IPS-NIHi7 (cell line): ENCODE data around the gene SLC19A1.

Experiments
- DNase-seq: peaks from one replicate; pipeline ENCODE4 v3.0.0; 2012; ENCODE audit warnings: mixed read lengths; ENCODE audit errors: extremely low spot score

SLC19A1 gene

GRCh38 chr21:45542242-45542666 is at the start of gene SLC19A1:
Gene SLC19A1, minus strand, starts transcription at chr21:45542440. Its CDS starts 4,481 bp downstream, at chr21:45537959.
- DNase-seq = peak; percentile 92

GRCh38 chr21:45591619-45592207 is 49.5 kb upstream of the SLC19A1 start:
- no peak for DNase-seq

GRCh38 chr21:45590726-45591618 is 48.7 kb upstream of the SLC19A1 start:
- peak; percentile 42 for DNase-seq

- DNase-seq = peak; percentile 97
These were observed 48.0 kb upstream of the SLC19A1 start for GRCh38 chr21:45590246-45590725.

GRCh38 chr21:45589686-45590245 is 47.5 kb upstream of the SLC19A1 start:
- no peak for DNase-seq

GRCh38 chr21:45588871-45589491 is 46.7 kb upstream of the SLC19A1 start:
- no peak for DNase-seq

GRCh38 chr21:45588086-45588825 is 46.0 kb upstream of the SLC19A1 start:
- no peak for DNase-seq

- no peak for DNase-seq
These were observed 44.1 kb upstream of the SLC19A1 start for GRCh38 chr21:45586289-45586858.

- DNase-seq = no peak
These were observed 42.5 kb upstream of the SLC19A1 start for GRCh38 chr21:45584786-45585185.

- no peak for DNase-seq
These were observed 41.7 kb upstream of the SLC19A1 start for GRCh38 chr21:45583831-45584509.

GRCh38 chr21:45582128-45582527 is 39.9 kb upstream of the SLC19A1 start:
- no peak for DNase-seq

GRCh38 chr21:45581322-45581712 is 39.1 kb upstream of the SLC19A1 start:
- DNase-seq = no peak

- peak; percentile 42 for DNase-seq
These were observed 38.5 kb upstream of the SLC19A1 start for GRCh38 chr21:45580576-45581321.

GRCh38 chr21:45580181-45580575 is 37.9 kb upstream of the SLC19A1 start:
- no peak for DNase-seq

GRCh38 chr21:45579383-45580180 is 37.3 kb upstream of the SLC19A1 start:
- DNase-seq = no peak

GRCh38 chr21:45578811-45579381 is 36.7 kb upstream of the SLC19A1 start:
- DNase-seq = no peak

GRCh38 chr21:45578176-45578801 is 36.0 kb upstream of the SLC19A1 start:
- no peak for DNase-seq

- no peak for DNase-seq
These were observed 35.5 kb upstream of the SLC19A1 start for GRCh38 chr21:45577801-45578175.
